SK-N-SH treated with all-trans-retinoic acid at 6 μM for 48 hours (cell line): Measurements from ENCODE around the gene PARP1.

Experiments used
- ATAC-seq: fragments of 200-7000 bp; cut with Tn5 transposase; 3 replicates; pipeline ENCODE4 v1.9.1; 2020; ENCODE audit warnings: mild to moderate bottlenecking, moderate library complexity
- ARNTL ChIP-seq: fragments of 450-650 bp; formaldehyde crosslinking; IDR thresholded peaks from 2 replicates; pipeline ENCODE4 v1.5.0; 2020; ENCODE audit warnings: low read depth, mild to moderate bottlenecking, moderate library complexity, borderline replicate concordance
- BACH2 ChIP-seq: fragments of 250-450 bp; sonication (Bioruptor Pico); IDR thresholded peaks from 2 replicates; pipeline ENCODE4 v1.9.0; 2021; ENCODE audit warnings: mild to moderate bottlenecking, borderline replicate concordance
- CSDC2 ChIP-seq: fragments of 250-450 bp; sonication (Bioruptor Pico); IDR thresholded peaks from 2 replicates; pipeline ENCODE4 v1.5.0; 2020; ENCODE audit warnings: mild to moderate bottlenecking, moderate library complexity
- ESRRG ChIP-seq: fragments of 250-450 bp; sonication (Bioruptor Pico); IDR thresholded peaks from 2 replicates; pipeline ENCODE4 v1.6.1; 2021; ENCODE audit warnings: mild to moderate bottlenecking
- GLIS3 ChIP-seq: fragments of 250-450 bp; sonication (Bioruptor Pico); IDR thresholded peaks from 2 replicates; pipeline ENCODE4 v1.5.0; 2020; ENCODE audit warnings: mild to moderate bottlenecking, moderate library complexity
- OSR1 ChIP-seq: fragments of 250-450 bp; sonication (Bioruptor Pico); IDR thresholded peaks from 2 replicates; pipeline ENCODE4 v1.8.0; 2022; ENCODE audit warnings: moderate library complexity, mild to moderate bottlenecking, inconsistent platforms
- PPARA ChIP-seq: fragments of 250-450 bp; sonication (Bioruptor Pico); IDR thresholded peaks from 2 replicates; pipeline ENCODE4 v1.5.0; 2020; ENCODE audit warnings: mild to moderate bottlenecking, borderline replicate concordance
- RARB ChIP-seq: fragments of 250-450 bp; sonication (Bioruptor Pico); IDR thresholded peaks from 2 replicates; pipeline ENCODE4 v1.8.0; 2021; ENCODE audit warnings: mild to moderate bottlenecking, moderate library complexity
- SNAI2 ChIP-seq: fragments of 250-450 bp; sonication (Bioruptor Pico); IDR thresholded peaks from 2 replicates; pipeline ENCODE4 v1.5.0; 2020; ENCODE audit warnings: mild to moderate bottlenecking, moderate library complexity
- TCF4 ChIP-seq: fragments of 250-450 bp; sonication (Bioruptor Pico); IDR thresholded peaks from 2 replicates; pipeline ENCODE4 v1.8.0; 2021; ENCODE audit warnings: mild to moderate bottlenecking, moderate library complexity, borderline replicate concordance
- TOX ChIP-seq: fragments of 250-450 bp; sonication (Bioruptor Pico); IDR thresholded peaks from 2 replicates; pipeline ENCODE4 v1.8.0; 2021; ENCODE audit warnings: mild to moderate bottlenecking, moderate library complexity, borderline replicate concordance
- ZFP3 ChIP-seq: fragments of 250-450 bp; sonication (Bioruptor Pico); IDR thresholded peaks from 2 replicates; pipeline ENCODE4 v1.5.0; 2020; ENCODE audit warnings: mild to moderate bottlenecking, moderate library complexity
- ZFP30 ChIP-seq: fragments of 450-650 bp; formaldehyde crosslinking; IDR thresholded peaks from 2 replicates; pipeline ENCODE4 v1.5.0; 2022; ENCODE audit warnings: mild to moderate bottlenecking, moderate library complexity
- ZNF70 ChIP-seq: fragments of 450-650 bp; formaldehyde crosslinking; IDR thresholded peaks from 2 replicates; pipeline ENCODE4 v1.5.0; 2020; ENCODE audit warnings: mild to moderate bottlenecking, moderate library complexity
- ZNF8 ChIP-seq: fragments of 450-650 bp; formaldehyde crosslinking; IDR thresholded peaks from 2 replicates; pipeline ENCODE4 v1.5.0; 2020; ENCODE audit warnings: mild to moderate bottlenecking, moderate library complexity
- TF ChIP-seq, protein P1 (sequence below): fragments of 250-450 bp; sonication (Bioruptor Pico); IDR thresholded peaks from 2 replicates; pipeline ENCODE4 v1.5.1; 2021; ENCODE audit warnings: mild to moderate bottlenecking, moderate library complexity
- TF ChIP-seq, protein P2 (sequence below): fragments of 250-450 bp; sonication (Bioruptor Pico); IDR thresholded peaks from 2 replicates; pipeline ENCODE4 v1.8.0; 2020; ENCODE audit warnings: mild to moderate bottlenecking, moderate library complexity, borderline replicate concordance
- TF ChIP-seq, protein P3 (sequence below): fragments of 250-450 bp; sonication (Bioruptor Pico); IDR thresholded peaks from 2 replicates; pipeline ENCODE4 v1.8.0; 2021; ENCODE audit warnings: low read depth, mild to moderate bottlenecking, moderate library complexity, borderline replicate concordance
- TF ChIP-seq, protein P4 (sequence below): fragments of 250-450 bp; sonication (Bioruptor Pico); IDR thresholded peaks from 2 replicates; pipeline ENCODE4 v1.5.1; 2020; ENCODE audit warnings: low read depth, mild to moderate bottlenecking, moderate library complexity
- TF ChIP-seq, protein P5 (sequence below): fragments of 250-450 bp; sonication (Bioruptor Pico); IDR thresholded peaks from 2 replicates; pipeline ENCODE4 v1.5.0; 2020; ENCODE audit warnings: mild to moderate bottlenecking, moderate library complexity

PARP1 gene

DNA sequence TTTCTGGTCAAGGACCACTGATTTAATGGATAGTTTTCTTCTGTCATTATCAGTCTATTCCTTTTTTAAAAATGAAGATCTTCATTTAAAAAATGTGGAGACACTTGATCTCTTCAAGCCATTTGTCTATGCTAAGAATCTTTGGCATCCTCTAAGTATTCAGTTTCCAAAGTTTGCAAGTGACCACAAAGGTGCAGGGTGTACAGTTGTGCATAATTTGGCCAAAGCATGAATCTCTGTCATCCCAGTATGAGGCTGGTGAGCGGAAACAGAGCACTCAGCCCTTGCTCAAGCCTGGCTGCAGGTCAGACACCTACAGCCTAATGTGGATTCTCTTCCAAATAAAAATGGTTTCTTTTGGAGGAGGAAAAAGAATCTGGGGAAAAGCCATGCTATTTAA lies 19.8 kb downstream of the PARP1 start:
- no peak for TF ChIP-seq ZNF8 (CRISPR knock-in tag)
- no peak for TF ChIP-seq GLIS3
- TF ChIP-seq ESRRG (CRISPR knock-in tag): no peak
- no peak for TF ChIP-seq PPARA (CRISPR knock-in tag)
- TF ChIP-seq, protein P1, sequence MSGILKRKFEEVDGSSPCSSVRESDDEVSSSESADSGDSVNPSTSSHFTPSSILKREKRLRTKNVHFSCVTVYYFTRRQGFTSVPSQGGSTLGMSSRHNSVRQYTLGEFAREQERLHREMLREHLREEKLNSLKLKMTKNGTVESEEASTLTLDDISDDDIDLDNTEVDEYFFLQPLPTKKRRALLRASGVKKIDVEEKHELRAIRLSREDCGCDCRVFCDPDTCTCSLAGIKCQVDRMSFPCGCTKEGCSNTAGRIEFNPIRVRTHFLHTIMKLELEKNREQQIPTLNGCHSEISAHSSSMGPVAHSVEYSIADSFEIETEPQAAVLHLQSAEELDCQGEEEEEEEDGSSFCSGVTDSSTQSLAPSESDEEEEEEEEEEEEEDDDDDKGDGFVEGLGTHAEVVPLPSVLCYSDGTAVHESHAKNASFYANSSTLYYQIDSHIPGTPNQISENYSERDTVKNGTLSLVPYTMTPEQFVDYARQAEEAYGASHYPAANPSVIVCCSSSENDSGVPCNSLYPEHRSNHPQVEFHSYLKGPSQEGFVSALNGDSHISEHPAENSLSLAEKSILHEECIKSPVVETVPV (CRISPR knock-in tag): no peak
- TF ChIP-seq, protein P2, sequence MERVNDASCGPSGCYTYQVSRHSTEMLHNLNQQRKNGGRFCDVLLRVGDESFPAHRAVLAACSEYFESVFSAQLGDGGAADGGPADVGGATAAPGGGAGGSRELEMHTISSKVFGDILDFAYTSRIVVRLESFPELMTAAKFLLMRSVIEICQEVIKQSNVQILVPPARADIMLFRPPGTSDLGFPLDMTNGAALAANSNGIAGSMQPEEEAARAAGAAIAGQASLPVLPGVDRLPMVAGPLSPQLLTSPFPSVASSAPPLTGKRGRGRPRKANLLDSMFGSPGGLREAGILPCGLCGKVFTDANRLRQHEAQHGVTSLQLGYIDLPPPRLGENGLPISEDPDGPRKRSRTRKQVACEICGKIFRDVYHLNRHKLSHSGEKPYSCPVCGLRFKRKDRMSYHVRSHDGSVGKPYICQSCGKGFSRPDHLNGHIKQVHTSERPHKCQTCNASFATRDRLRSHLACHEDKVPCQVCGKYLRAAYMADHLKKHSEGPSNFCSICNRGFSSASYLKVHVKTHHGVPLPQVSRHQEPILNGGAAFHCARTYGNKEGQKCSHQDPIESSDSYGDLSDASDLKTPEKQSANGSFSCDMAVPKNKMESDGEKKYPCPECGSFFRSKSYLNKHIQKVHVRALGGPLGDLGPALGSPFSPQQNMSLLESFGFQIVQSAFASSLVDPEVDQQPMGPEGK: no peak
- no peak for ATAC-seq

DNA sequence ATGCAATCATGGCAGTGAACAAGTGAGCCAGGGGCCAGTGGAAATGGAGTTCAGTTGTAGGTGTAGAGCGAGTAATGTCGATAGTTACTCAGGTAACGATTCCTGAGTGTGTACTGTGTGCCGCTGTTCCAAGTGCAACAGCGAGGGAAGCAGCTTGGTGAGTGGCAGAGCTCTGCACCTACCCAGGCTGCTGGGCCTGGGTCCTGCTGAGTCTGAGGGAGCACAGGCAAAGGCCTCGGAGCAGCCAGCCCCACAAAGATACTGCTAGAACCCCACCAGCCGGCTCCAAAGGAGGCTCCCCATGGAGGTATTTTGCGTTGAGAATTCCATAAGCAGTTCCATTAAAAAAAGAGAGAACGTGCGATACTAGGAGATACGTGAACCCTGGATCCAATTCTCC lies 23.2 kb downstream of the PARP1 start:
- ATAC-seq: no peak
- TF ChIP-seq OSR1 (CRISPR knock-in tag) (no peak), ZFP3 (CRISPR knock-in tag) (no peak), ESRRG (CRISPR knock-in tag) (no peak), PPARA (CRISPR knock-in tag) (no peak), RARB (CRISPR knock-in tag) (no peak), ARNTL (CRISPR knock-in tag) (no peak), ZNF70 (no peak), TOX (CRISPR knock-in tag) (no peak), CSDC2 (CRISPR knock-in tag) (no peak), SNAI2 (CRISPR knock-in tag) (no peak), BACH2 (CRISPR knock-in tag) (no peak)
- TF ChIP-seq, protein P1 (CRISPR knock-in tag): no peak
- TF ChIP-seq, protein P2: no peak

DNA sequence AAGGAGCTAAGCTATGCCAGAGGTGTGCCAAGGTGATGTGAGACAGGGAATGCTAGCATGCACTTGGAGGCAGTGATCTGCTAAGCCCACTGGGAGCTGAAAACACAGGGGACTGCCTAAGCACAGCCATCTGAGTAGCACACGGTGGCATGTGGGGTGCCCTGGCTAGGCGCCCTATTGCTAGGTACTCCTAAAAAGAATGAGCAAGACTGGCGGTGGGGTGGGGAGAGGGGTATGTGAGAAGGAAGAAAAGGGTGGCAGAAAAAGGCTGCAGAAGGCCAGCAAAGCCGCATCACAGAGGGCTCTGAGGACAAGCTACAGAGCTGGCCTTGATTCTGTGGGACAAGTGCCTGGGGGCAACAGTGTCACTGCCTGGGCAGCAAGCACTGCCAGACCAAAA lies 23.9 kb downstream of the PARP1 start:
- ATAC-seq: no peak
- TF ChIP-seq RARB (CRISPR knock-in tag) (no peak), ESRRG (CRISPR knock-in tag) (no peak), ZFP30 (CRISPR knock-in tag) (no peak), PPARA (CRISPR knock-in tag) (no peak), CSDC2 (CRISPR knock-in tag) (no peak), ZNF8 (CRISPR knock-in tag) (no peak), BACH2 (CRISPR knock-in tag) (no peak), GLIS3 (no peak), ARNTL (CRISPR knock-in tag) (no peak), OSR1 (CRISPR knock-in tag) (no peak), TCF4 (CRISPR knock-in tag) (no peak), ZNF70 (no peak)
- TF ChIP-seq, protein P1 (CRISPR knock-in tag): no peak
- TF ChIP-seq, protein P2: no peak
- TF ChIP-seq, protein P3, sequence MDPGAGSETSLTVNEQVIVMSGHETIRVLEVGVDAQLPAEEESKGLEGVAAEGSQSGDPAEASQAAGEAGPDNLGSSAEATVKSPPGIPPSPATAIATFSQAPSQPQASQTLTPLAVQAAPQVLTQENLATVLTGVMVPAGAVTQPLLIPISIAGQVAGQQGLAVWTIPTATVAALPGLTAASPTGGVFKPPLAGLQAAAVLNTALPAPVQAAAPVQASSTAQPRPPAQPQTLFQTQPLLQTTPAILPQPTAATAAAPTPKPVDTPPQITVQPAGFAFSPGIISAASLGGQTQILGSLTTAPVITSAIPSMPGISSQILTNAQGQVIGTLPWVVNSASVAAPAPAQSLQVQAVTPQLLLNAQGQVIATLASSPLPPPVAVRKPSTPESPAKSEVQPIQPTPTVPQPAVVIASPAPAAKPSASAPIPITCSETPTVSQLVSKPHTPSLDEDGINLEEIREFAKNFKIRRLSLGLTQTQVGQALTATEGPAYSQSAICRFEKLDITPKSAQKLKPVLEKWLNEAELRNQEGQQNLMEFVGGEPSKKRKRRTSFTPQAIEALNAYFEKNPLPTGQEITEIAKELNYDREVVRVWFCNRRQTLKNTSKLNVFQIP (CRISPR knock-in tag): no peak
- TF ChIP-seq, protein P4, sequence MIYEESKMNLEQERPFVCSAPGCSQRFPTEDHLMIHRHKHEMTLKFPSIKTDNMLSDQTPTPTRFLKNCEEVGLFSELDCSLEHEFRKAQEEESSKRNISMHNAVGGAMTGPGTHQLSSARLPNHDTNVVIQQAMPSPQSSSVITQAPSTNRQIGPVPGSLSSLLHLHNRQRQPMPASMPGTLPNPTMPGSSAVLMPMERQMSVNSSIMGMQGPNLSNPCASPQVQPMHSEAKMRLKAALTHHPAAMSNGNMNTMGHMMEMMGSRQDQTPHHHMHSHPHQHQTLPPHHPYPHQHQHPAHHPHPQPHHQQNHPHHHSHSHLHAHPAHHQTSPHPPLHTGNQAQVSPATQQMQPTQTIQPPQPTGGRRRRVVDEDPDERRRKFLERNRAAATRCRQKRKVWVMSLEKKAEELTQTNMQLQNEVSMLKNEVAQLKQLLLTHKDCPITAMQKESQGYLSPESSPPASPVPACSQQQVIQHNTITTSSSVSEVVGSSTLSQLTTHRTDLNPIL (CRISPR knock-in tag): no peak
- TF ChIP-seq, protein P5, sequence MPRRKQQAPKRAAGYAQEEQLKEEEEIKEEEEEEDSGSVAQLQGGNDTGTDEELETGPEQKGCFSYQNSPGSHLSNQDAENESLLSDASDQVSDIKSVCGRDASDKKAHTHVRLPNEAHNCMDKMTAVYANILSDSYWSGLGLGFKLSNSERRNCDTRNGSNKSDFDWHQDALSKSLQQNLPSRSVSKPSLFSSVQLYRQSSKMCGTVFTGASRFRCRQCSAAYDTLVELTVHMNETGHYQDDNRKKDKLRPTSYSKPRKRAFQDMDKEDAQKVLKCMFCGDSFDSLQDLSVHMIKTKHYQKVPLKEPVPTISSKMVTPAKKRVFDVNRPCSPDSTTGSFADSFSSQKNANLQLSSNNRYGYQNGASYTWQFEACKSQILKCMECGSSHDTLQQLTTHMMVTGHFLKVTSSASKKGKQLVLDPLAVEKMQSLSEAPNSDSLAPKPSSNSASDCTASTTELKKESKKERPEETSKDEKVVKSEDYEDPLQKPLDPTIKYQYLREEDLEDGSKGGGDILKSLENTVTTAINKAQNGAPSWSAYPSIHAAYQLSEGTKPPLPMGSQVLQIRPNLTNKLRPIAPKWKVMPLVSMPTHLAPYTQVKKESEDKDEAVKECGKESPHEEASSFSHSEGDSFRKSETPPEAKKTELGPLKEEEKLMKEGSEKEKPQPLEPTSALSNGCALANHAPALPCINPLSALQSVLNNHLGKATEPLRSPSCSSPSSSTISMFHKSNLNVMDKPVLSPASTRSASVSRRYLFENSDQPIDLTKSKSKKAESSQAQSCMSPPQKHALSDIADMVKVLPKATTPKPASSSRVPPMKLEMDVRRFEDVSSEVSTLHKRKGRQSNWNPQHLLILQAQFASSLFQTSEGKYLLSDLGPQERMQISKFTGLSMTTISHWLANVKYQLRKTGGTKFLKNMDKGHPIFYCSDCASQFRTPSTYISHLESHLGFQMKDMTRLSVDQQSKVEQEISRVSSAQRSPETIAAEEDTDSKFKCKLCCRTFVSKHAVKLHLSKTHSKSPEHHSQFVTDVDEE (CRISPR knock-in tag): no peak
